Fibroblast of skin of scalp (primary cell): ENCODE data around the gene SYMPK.

Experiments used
- DNase-seq: peaks from one replicate; pipeline ENCODE4 v3.0.0-alpha.2; 2013

SYMPK gene

GRCh38 chr19:45780448-45781213 lies 82.3 kb downstream of the SYMPK start:
- no peak for DNase-seq

DNA sequence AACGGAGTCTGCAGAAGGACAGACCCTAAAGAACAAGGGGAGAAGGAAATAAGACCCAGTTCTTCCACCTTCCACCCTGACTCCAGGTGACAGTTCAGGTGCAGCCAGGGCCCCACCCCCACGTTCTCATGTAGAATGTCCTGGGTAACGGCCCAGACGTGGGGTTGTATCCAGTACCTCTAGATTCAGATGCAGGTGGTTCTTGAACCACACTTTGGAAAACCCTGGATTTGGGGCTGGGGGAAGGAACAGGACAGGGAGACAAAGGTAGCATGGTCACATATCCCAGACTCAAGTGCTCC lies 82.8 kb downstream of the SYMPK start:
- DNase-seq = no peak

DNA sequence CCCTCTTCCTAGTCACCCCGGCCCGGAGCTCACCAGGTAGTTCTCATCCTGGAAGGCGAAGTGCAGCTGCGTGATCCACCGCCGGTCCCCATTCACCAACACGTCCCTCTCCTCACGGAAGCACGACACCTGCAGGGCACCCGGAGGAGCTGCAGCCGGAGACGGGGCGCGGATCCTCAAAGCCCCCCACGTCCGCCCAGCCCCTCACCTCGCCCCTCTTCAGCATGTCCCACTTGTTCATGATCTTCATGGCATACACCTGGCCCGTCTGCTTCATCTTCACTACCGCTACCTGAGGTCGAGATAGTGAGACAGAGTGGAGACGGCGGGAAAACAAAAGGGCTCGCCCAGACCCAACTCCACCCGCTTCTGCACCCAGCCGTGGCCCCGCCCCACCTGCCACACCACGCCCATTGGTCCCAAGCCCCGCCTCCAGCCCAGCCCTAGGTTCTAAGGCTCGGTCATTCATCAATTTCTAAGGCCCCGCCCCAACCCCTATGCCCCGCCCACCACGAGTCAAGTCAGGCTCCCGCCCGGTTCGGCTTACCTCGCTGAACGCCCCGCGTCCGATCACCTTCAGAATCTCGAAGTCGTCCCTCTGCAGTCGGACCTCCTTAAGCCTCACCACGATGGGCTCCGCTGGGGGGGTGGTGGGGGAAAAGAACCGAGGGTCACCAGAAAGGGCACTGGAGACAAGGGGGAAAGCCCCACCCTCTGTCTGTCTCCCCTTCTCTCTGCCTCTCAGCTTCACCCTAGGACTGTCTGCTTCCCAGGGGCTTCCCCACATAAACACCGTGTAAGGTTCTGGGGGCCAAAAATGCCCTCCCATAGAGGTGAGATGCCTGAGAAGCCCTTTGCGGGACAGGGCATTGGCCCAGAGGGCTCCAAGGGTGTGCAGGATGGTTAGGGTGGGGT lies 83.5 kb downstream of the SYMPK start:
- peak; percentile 52 for DNase-seq

- no peak for DNase-seq
Observed at GRCh38 chr19:45778010-45778661, 84.8 kb downstream of the SYMPK start.

- no peak for DNase-seq
Observed at GRCh38 chr19:45777395-45777961, 85.5 kb downstream of the SYMPK start.

DNA sequence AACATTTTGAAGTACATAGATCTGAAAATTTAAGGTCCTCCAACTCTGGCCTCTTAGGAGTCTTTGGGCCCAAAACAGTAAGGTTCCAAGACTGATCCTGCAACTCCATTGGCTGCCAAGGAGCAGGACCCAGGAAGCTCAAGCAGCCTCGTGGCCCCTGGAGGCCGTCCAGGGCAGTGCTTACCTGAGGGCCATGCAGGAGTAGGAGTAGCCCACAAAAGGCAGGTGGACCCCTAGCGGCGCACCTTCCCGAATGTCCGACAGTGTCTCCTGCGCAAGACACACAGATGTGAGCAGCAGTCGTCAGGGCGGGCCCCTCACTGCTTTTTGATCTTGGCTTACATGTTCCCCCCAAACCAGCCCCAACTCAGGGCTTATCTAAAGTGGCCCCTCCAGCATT lies 88.2 kb downstream of the SYMPK start:
- DNase-seq = no peak

- DNase-seq = no peak
Observed at GRCh38 chr19:45773384-45773783, 89.6 kb downstream of the SYMPK start.

GRCh38 chr19:45772912-45773311 lies 90.0 kb downstream of the SYMPK start:
- no peak for DNase-seq

GRCh38 chr19:45772130-45772840 lies 90.7 kb downstream of the SYMPK start:
- no peak for DNase-seq

DNA sequence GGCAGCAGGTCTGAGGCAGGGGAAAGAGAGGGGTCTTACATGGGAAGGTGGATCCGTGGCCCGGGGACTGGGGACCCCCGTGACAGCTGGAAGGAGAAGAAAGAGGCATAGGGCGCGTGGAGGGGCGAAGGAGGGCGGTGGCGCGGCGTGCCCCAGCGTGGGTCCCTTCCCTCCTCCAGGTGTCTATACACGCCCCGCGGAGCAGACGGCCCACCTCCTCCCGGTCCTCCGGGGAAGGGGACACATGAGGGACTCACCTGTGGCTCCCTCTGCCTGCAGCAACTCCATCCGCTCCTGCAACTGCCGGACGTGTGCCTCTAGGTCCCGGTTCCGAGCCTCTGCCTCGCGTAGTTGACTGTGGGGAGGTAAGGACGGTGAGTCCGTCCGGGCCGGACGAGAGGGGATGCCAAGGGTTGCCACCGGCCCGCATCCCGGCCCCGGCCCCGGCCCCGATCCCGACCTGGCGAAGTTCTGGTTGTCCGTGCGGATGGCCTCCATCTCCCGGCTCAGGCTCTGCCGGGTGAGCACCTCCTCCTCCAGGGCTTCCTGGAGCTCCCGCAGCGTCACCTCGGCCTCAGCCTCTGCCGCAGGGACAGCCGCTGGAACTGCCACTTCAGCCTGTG lies 91.5 kb downstream of the SYMPK start:
- DNase-seq = no peak

DNA sequence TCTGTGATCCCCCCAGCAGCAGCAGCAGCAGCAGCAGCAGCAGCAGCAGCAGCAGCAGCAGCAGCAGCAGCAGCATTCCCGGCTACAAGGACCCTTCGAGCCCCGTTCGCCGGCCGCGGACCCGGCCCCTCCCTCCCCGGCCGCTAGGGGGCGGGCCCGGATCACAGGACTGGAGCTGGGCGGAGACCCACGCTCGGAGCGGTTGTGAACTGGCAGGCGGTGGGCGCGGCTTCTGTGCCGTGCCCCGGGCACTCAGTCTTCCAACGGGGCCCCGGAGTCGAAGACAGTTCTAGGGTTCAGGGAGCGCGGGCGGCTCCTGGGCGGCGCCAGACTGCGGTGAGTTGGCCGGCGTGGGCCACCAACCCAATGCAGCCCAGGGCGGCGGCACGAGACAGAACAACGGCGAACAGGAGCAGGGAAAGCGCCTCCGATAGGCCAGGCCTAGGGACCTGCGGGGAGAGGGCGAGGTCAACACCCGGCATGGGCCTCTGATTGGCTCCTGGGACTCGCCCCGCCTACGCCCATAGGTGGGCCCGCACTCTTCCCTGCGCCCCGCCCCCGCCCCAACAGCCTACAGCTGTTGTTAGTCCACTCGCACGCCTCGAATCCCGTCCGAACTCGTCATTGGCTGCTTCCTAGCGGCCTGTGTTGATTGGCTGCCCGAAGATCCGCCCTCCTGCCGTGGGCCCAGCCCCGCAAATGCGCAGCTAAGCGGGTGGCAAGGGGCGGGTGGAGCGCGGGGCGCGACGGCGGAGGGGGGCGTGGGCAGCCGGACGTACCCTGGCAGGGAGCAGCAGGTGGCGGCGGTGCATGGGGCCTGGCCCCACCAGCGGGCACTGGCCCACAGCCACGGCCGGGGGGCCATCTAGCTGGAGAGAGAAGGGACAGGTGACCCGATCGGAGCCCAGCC lies 92.5 kb downstream of the SYMPK start:
- peak; percentile 98 for DNase-seq

- DNase-seq = peak; percentile 41
Observed at GRCh38 chr19:45769821-45770191, 93.1 kb downstream of the SYMPK start.

- peak; percentile 99 for DNase-seq
Observed at GRCh38 chr19:45768984-45769782, 93.8 kb downstream of the SYMPK start, which contains the start of gene SIX5. Gene SIX5 (minus strand): TSS chr19:45769252. CDS start chr19:45768844, 408 bp downstream.

DNA sequence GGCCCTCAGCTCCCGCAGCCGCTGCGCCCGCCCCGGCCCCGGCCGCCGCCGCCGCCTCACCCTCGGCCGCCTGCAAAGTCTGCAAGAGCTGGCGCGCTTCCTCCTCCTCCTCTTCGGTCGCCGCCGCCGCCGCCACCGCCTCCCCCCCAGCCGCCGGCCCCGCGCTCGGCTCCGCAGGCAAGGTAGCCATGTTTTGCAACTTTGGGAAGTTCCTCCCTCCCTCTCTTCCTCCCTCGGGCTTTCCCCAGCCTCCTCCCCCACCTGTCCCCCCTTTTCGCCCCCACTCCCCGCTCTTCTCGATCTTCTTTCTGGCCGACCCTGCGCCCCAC lies 94.3 kb downstream of the SYMPK start:
- peak; percentile 51 for DNase-seq

GRCh38 chr19:45767881-45768654 lies 94.9 kb downstream of the SYMPK start:
- DNase-seq = peak; percentile 56

GRCh38 chr19:45767410-45767880 lies 95.5 kb downstream of the SYMPK start:
- peak; percentile 86 for DNase-seq

GRCh38 chr19:45766869-45767346 lies 96.0 kb downstream of the SYMPK start:
- no peak for DNase-seq

- DNase-seq = no peak
Observed at GRCh38 chr19:45766296-45766868, 96.6 kb downstream of the SYMPK start.
